SJCRH30 (cell line): ENCODE measurements around the gene COL6A6. TPM values are rescaled to one million over a fixed set of nuclear protein-coding genes. Genes with fewer than 3 reads are reported as not detected.

Experiments
- DNase-seq, 2 experiments: peaks; one replicate each; pipeline ENCODE4 v3.0.0-alpha.2; 2015 to 2020
- H3K27ac ChIP-seq: fragments of 250-450 bp; sonication (Bioruptor Pico); 2 replicates; pipeline ENCODE4 v1.5.1; 2020; ENCODE audit warnings: mild to moderate bottlenecking, moderate library complexity
- H3K27me3 ChIP-seq: fragments of 250-450 bp; sonication (Bioruptor Pico); 2 replicates; pipeline ENCODE4 v1.5.1; 2020; ENCODE audit warnings: mild to moderate bottlenecking, moderate library complexity
- H3K36me3 ChIP-seq: fragments of 250-450 bp; sonication (Bioruptor Pico); 2 replicates; pipeline ENCODE4 v1.5.1; 2020; ENCODE audit warnings: mild to moderate bottlenecking, moderate library complexity
- H3K4me1 ChIP-seq: fragments of 250-450 bp; sonication (Bioruptor Pico); 2 replicates; pipeline ENCODE4 v1.5.1; 2020; ENCODE audit warnings: mild to moderate bottlenecking, moderate library complexity
- H3K4me3 ChIP-seq: fragments of 250-450 bp; sonication (Bioruptor Pico); 2 replicates; pipeline ENCODE4 v1.5.1; 2020; ENCODE audit warnings: mild to moderate bottlenecking, moderate library complexity
- H3K9me3 ChIP-seq: fragments of 250-450 bp; sonication (Bioruptor Pico); replicated peaks from 2 replicates; pipeline ENCODE4 v1.5.1; 2020; ENCODE audit warnings: mild to moderate bottlenecking, moderate library complexity
- total RNA-seq: library from RNA; depleted of rRNA; stranded (reverse); fragments of >200 nt; shearing (Covaris generic); gene quantifications from 2 replicates; pipeline ENCODE4 v1.2.3, GENCODE V29; 2014; rRNA removed

COL6A6 gene
- total RNA-seq, 1 experiment from 2014 or later: 0.06 TPM

GRCh38 chr3:130565224-130565623 is 48.2 kb downstream of the COL6A6 start:
- peaks cover 15% of the 10 kb centered on the region for H3K27me3 ChIP-seq
- no peak overlapping the region for H3K27ac ChIP-seq
- no peaks in the 10 kb centered on the region for H3K36me3 ChIP-seq
- no peak for DNase-seq
- H3K9me3 ChIP-seq: peaks cover 3% of the 10 kb centered on the region; the same call in 1 of the 2 replicates
- H3K4me1 ChIP-seq: no peaks in the 10 kb centered on the region
- H3K4me3 ChIP-seq: no peak overlapping the region

Other genes with a start within 250 kb of the COL6A6 start
- not detected in 2 replicates for gene COL6A5, start 171.5 kb upstream of the COL6A6 start, total RNA-seq
- gene PIK3R4, start 229.7 kb downstream of the COL6A6 start, total RNA-seq: 39.4 and 43.4 TPM in 2 replicates